Fibroblast of lung (primary cell): ENCODE measurements around the gene PTGER4. TPM values are rescaled to one million over a fixed set of nuclear protein-coding genes. Genes with fewer than 3 reads are reported as not detected.

Experiments used
- DNase-seq, 2 donors: peaks; one replicate each; pipeline versions ENCODE4 v3.0.0 to v3.0.0-alpha.2; 2010; ENCODE audit warnings: low read depth in 2 of 2
- H2AFZ ChIP-seq: 2 replicates; pipeline ENCODE4 v1.5.1; 2012; ENCODE audit warnings: low read length, control low read depth, inconsistent platforms
- H3K27ac ChIP-seq: 2 replicates; pipeline ENCODE4 v1.5.1; 2011; ENCODE audit warnings: low read length, control low read depth; ENCODE audit not compliant: insufficient read depth
- H3K27me3 ChIP-seq: 2 replicates; pipeline ENCODE4 v1.5.1; 2011; ENCODE audit warnings: mild to moderate bottlenecking, low read length; ENCODE audit not compliant: control insufficient read depth, insufficient read depth
- H3K36me3 ChIP-seq: 2 replicates; pipeline ENCODE4 v1.5.1; 2011; ENCODE audit warnings: low read length; ENCODE audit not compliant: control insufficient read depth, insufficient read depth
- H3K4me1 ChIP-seq: 2 replicates; pipeline ENCODE4 v1.5.1; 2011; ENCODE audit warnings: low read length; ENCODE audit not compliant: control insufficient read depth, insufficient read depth; ENCODE audit errors: extremely low read depth
- H3K4me2 ChIP-seq: 2 replicates; pipeline ENCODE4 v1.5.1; 2011; ENCODE audit warnings: low read length, control low read depth; ENCODE audit not compliant: insufficient read depth; ENCODE audit errors: extremely low read depth
- H3K4me3 ChIP-seq, 4 experiments: fragments of 200-600 bp in 1 of 4; sonication (generic) in 1 of 4; replicated peaks in 1 of 4; 2 replicates each; pipeline ENCODE4 v1.5.1; 2011 to 2016; ENCODE audit warnings: low read length in 4 of 4, low read depth in 3 of 4, mild to moderate bottlenecking in 3 of 4, control low read depth in 2 of 4, inconsistent platforms in 1 of 4, mixed read lengths in 1 of 4; ENCODE audit not compliant: insufficient read depth in 1 of 4; ENCODE audit errors: control extremely low read depth in 1 of 4
- H3K79me2 ChIP-seq: 2 replicates; pipeline ENCODE4 v1.5.1; 2012; ENCODE audit warnings: mild to moderate bottlenecking, low read length, inconsistent platforms; ENCODE audit not compliant: control insufficient read depth, insufficient read depth
- H3K9ac ChIP-seq: 2 replicates; pipeline ENCODE4 v1.5.1; 2011; ENCODE audit warnings: mild to moderate bottlenecking, low read length, control low read depth; ENCODE audit not compliant: insufficient read depth
- H3K9me3 ChIP-seq: 2 replicates; pipeline ENCODE4 v1.5.1; 2012; ENCODE audit warnings: low read depth, low read length; ENCODE audit not compliant: control insufficient read depth, insufficient read depth
- H4K20me1 ChIP-seq: 2 replicates; pipeline ENCODE4 v1.5.1; 2011; ENCODE audit warnings: low read length; ENCODE audit not compliant: control insufficient read depth, insufficient read depth; ENCODE audit errors: extremely low read depth
- EZH2 ChIP-seq: IDR thresholded peaks from 2 replicates; pipeline ENCODE4 v1.5.1; 2012; ENCODE audit warnings: low read length, control low read depth, mild to moderate bottlenecking; ENCODE audit errors: missing control alignments
- polyA plus RNA-seq, 2 donors: library from polyadenylated mRNA; depleted of rRNA in 1 of 2; stranded (reverse) in 1 of 2; unstranded in 1 of 2; fragments of >200 nt; gene quantifications; 2 replicates each; pipeline ENCODE4 v1.2.1, GENCODE V29; 2011 to 2012; ENCODE audit warnings: missing spikeins in 1 of 2
- total RNA-seq: library from RNA; depleted of rRNA; stranded (reverse); fragments of >200 nt; gene quantifications from 2 replicates; pipeline ENCODE4 v1.2.1, GENCODE V29; 2014
- TF ChIP-seq, protein P1 (sequence below), 2 donors: IDR thresholded peaks in 1 of 2; conservative IDR thresholded peaks in 1 of 2; 1 replicate in 1 of 2; 2 replicates in 1 of 2; pipeline ENCODE4 v1.5.1; 2011 to 2012; ENCODE audit warnings: low read length in 2 of 2, control low read depth in 1 of 2, inconsistent platforms in 1 of 2, low read depth in 1 of 2, mild to moderate bottlenecking in 1 of 2

Gene PTGER4
- total and polyA plus RNA-seq, 2 donors (not counting 1 experiment from before 2014, with no cell fraction given): 1.6 to 3.3 TPM

DNA sequence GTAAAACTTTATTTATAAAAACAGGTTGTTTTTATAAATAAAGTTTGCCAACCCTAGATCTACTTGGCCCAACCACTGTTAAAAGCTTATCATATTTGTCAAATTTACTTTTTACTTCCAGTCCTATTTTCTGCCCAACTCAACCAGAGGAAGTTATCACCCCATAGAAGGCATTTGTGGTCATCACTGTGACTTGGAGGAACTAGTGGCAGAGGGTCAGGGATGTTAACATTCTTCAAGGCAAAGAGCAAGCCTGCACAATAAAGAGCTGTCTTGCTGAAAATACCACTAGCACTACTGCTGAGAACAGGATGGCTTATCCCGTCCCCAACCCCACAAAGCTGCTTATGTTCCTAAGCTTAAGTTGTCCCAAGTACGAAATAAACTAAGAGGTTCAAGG is 53.7 kb downstream of the PTGER4 start:
- Histone ChIP-seq H3K4me2 (no peak overlapping the region), H3K27me3 (no peaks in the 10 kb centered on the region), H4K20me1 (no peaks in the 10 kb centered on the region), H3K27ac (no peak overlapping the region), H3K4me1 (peaks cover 14% of the 10 kb centered on the region), H3K9me3 (no peaks in the 10 kb centered on the region), H2AFZ (no peak overlapping the region), H3K9ac (no peak overlapping the region), H3K36me3 (no peaks in the 10 kb centered on the region), H3K79me2 (peaks cover 2% of the 10 kb centered on the region), H3K4me3 (no peak overlapping the region)
- TF ChIP-seq, protein P1, sequence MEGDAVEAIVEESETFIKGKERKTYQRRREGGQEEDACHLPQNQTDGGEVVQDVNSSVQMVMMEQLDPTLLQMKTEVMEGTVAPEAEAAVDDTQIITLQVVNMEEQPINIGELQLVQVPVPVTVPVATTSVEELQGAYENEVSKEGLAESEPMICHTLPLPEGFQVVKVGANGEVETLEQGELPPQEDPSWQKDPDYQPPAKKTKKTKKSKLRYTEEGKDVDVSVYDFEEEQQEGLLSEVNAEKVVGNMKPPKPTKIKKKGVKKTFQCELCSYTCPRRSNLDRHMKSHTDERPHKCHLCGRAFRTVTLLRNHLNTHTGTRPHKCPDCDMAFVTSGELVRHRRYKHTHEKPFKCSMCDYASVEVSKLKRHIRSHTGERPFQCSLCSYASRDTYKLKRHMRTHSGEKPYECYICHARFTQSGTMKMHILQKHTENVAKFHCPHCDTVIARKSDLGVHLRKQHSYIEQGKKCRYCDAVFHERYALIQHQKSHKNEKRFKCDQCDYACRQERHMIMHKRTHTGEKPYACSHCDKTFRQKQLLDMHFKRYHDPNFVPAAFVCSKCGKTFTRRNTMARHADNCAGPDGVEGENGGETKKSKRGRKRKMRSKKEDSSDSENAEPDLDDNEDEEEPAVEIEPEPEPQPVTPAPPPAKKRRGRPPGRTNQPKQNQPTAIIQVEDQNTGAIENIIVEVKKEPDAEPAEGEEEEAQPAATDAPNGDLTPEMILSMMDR (conservative IDR thresholded peaks at IDR 0.05 in 1 of 2, IDR thresholded peaks at IDR 0.05 in 1 of 2; ENCODE audit: low read depth in 1 of 2, low read length in 2 of 2): no peak
- no peak for TF ChIP-seq EZH2
- no peak for DNase-seq

DNA sequence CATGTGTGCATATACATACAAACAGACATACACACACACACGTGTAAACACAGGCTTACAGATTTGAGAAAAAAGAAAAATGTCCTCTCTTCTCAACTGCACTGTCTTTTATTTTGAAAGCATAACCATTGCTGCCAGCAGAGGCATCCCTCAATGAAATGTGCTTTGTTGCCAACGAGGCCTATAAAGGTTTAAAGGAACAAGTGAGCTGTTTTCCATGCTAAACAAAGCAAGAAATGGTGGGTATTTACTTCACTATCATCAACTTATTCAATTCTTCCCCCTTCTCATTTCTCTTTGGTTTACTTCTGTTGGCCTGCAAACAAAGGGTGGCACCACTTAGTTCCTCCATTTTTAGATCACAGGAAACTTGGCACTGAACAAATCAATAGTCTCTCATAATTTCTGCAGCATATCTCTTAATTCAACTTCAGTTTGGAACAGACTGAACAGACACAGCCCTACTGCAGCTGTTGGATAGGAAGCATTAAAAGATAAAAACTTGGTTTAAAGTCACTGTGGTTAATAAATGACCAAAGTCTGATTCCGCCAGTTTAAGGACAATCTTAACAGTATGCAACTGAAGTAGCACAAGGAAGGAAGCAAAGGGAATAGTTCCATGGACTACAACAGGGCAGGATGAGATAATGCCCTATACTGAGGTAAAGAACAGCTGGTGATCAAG is 54.3 kb downstream of the PTGER4 start:
- no peaks in the 10 kb centered on the region for H3K36me3 ChIP-seq
- H3K4me2 ChIP-seq: no peak overlapping the region
- H2AFZ ChIP-seq: no peak overlapping the region
- H3K9ac ChIP-seq: no peak overlapping the region
- no peak overlapping the region for H3K27ac ChIP-seq
- H3K9me3 ChIP-seq: no peaks in the 10 kb centered on the region
- no peak for DNase-seq
- H3K4me1 ChIP-seq: peaks cover 14% of the 10 kb centered on the region
- TF ChIP-seq, protein P1 (conservative IDR thresholded peaks at IDR 0.05 in 1 of 2, IDR thresholded peaks at IDR 0.05 in 1 of 2; ENCODE audit: low read depth in 1 of 2, low read length in 2 of 2): no peak
- TF ChIP-seq EZH2: no peak
- H4K20me1 ChIP-seq: no peaks in the 10 kb centered on the region
- H3K27me3 ChIP-seq: no peaks in the 10 kb centered on the region
- H3K4me3 ChIP-seq: no peak overlapping the region
- peaks cover 2% of the 10 kb centered on the region for H3K79me2 ChIP-seq

DNA sequence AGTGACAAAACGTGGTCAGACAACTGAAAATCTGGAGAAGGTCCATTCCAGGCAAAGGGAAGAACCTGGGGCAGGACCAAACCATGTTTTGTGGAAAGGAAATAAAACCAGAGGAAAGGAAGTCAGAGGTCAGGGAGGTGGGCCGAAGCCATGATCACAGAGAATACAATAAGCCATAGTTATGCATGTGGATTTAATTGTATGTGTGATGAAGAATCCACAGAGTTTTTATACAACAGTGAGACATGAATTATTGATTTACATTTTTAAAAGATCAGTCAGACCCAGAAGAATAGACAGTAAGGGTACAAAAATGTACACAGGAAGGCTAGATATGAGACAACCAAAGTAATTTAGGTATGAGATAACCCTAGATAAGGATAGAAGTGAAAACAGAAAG is 55.3 kb downstream of the PTGER4 start:
- DNase-seq: peak in 1 of 2 donors; percentile 80
- Histone ChIP-seq H3K9me3 (no peaks in the 10 kb centered on the region), H3K36me3 (no peaks in the 10 kb centered on the region), H3K9ac (no peak overlapping the region), H3K4me2 (peak overlapping the region; percentile 28), H3K27me3 (no peaks in the 10 kb centered on the region), H3K27ac (peak overlapping the region; percentile 52), H4K20me1 (no peaks in the 10 kb centered on the region), H3K79me2 (peaks cover 2% of the 10 kb centered on the region), H3K4me3 (no peak overlapping the region), H3K4me1 (peaks cover 14% of the 10 kb centered on the region), H2AFZ (no peak overlapping the region)
- TF ChIP-seq, protein P1 (conservative IDR thresholded peaks at IDR 0.05 in 1 of 2, IDR thresholded peaks at IDR 0.05 in 1 of 2; ENCODE audit: low read depth in 1 of 2, low read length in 2 of 2): no peak
- no peak for TF ChIP-seq EZH2
